GM12878 (cell line): ENCODE measurements around the gene ANKRD33B. TPM values are rescaled to one million over a fixed set of nuclear protein-coding genes. Genes with fewer than 3 reads are reported as not detected.

Source experiments
- ATAC-seq: fragments of 200-7000 bp; cut with Tn5 transposase; 3 replicates; pipeline ENCODE4 v1.9.1; 2020; ENCODE audit warnings: mild to moderate bottlenecking, moderate library complexity
- BruUV-seq: library from RNA; stranded (reverse); fragments of 400-500 nt; replicated peaks from 2 replicates; lab custom pipeline; 2021; lab: Mats Ljungman, UMichigan
- CTCF ChIA-PET: fragments of 300-600 bp; sonication (Branson Sonifier 250); formaldehyde crosslinking; extraction: SDS; loops from one replicate; lab custom pipeline; 2021; ENCODE audit warnings: inconsistent platforms; lab: Yijun Ruan, JAX
- POLR2A ChIA-PET: fragments of 350-600 bp; formaldehyde crosslinking; extraction: SDS; loops from one replicate; lab custom pipeline; 2021; ENCODE audit warnings: inconsistent platforms; lab: Charles Lee
- RAD21 ChIA-PET: fragments of 300-600 bp; sonication (Branson Sonifier 250); formaldehyde crosslinking; loops from one replicate; lab custom pipeline; 2023; ENCODE audit warnings: antibody characterized with exemption; ENCODE audit not compliant: unreplicated experiment; lab: Charles Lee
- SMC1A ChIA-PET: fragments of 300-600 bp; sonication (Branson Sonifier 250); formaldehyde crosslinking; loops from one replicate; lab custom pipeline; 2023; ENCODE audit not compliant: unreplicated experiment, uncharacterized antibody; lab: Charles Lee
- DNase-seq: peaks from one replicate; pipeline ENCODE4 v3.0.0-alpha.2; 2011; ENCODE audit warnings: low read depth, low spot score
- FAIRE-seq: peaks from 3 replicates; lab custom pipeline; 2011; peaks lifted over from hg19 to GRCh38; lab: Jason Lieb, UNC
- H2AFZ ChIP-seq: 2 replicates; pipeline ENCODE4 v1.6.0; 2011; ENCODE audit warnings: low read depth, low read length, control low read depth; ENCODE audit not compliant: control insufficient read depth
- H3K27ac ChIP-seq: 2 replicates; pipeline ENCODE4 v1.5.1; 2011; ENCODE audit warnings: control low read depth; ENCODE audit not compliant: control insufficient read depth, insufficient read depth
- H3K27me3 ChIP-seq, 2 experiments: replicated peaks in 1 of 2; 2 replicates each; pipeline versions ENCODE4 v1.6.0 to v1.6.1; 2011; ENCODE audit warnings: low read length in 1 of 2; ENCODE audit not compliant: control insufficient read depth in 2 of 2, insufficient read depth in 2 of 2
- H3K36me3 ChIP-seq, 2 experiments: 2 replicates each; pipeline ENCODE4 v1.5.1; 2011; ENCODE audit warnings: low read length in 1 of 2; ENCODE audit not compliant: control insufficient read depth in 2 of 2, insufficient read depth in 2 of 2
- H3K4me1 ChIP-seq: 2 replicates; pipeline ENCODE4 v1.6.1; 2011; ENCODE audit warnings: mild to moderate bottlenecking, low read length, moderate library complexity, mixed read lengths; ENCODE audit not compliant: control insufficient read depth, insufficient read depth
- H3K4me2 ChIP-seq: 2 replicates; pipeline ENCODE4 v1.6.0; 2011; ENCODE audit warnings: control low read depth; ENCODE audit not compliant: control insufficient read depth, insufficient read depth
- H3K4me3 ChIP-seq: fragments of 200-600 bp; sonication (generic); 2 replicates; pipeline ENCODE4 v1.5.1; 2016
- H3K79me2 ChIP-seq: 2 replicates; pipeline ENCODE4 v1.6.0; 2011; ENCODE audit warnings: low read length; ENCODE audit not compliant: control insufficient read depth, insufficient read depth
- H3K9ac ChIP-seq: 2 replicates; pipeline ENCODE4 v1.8.0; 2011; ENCODE audit warnings: low read length, control low read depth, mixed read lengths; ENCODE audit not compliant: control insufficient read depth, insufficient read depth
- H3K9me3 ChIP-seq: replicated peaks from 3 replicates; pipeline ENCODE4 v1.5.1; 2011; ENCODE audit warnings: mild to moderate bottlenecking, low read length; ENCODE audit not compliant: control insufficient read depth, insufficient read depth
- H4K20me1 ChIP-seq: 2 replicates; pipeline ENCODE4 v1.6.0; 2011; ENCODE audit not compliant: control insufficient read depth, insufficient read depth
- BCLAF1 ChIP-seq: fragments of 450-650 bp; IDR thresholded peaks from 2 replicates; pipeline ENCODE4 v1.6.1; 2017; ENCODE audit warnings: antibody characterized with exemption, mild to moderate bottlenecking, moderate library complexity
- BHLHE40 ChIP-seq, 2 experiments: fragments of 450-650 bp in 1 of 2; IDR thresholded peaks; 2 replicates each; pipeline ENCODE4 v1.6.1; 2011 to 2017; ENCODE audit warnings: low read depth in 2 of 2, borderline replicate concordance in 1 of 2, improper control_type of control experiment in 1 of 2, low read length in 1 of 2, mild to moderate bottlenecking in 1 of 2
- JUND ChIP-seq: IDR thresholded peaks from 2 replicates; pipeline ENCODE4 v1.6.1; 2012; ENCODE audit warnings: low read depth, mild to moderate bottlenecking, low read length, improper control_type of control experiment, moderate library complexity
- KLF5 ChIP-seq: fragments of 450-650 bp; IDR thresholded peaks from 2 replicates; pipeline ENCODE4 v1.6.1; 2014; ENCODE audit warnings: mild to moderate bottlenecking; ENCODE audit not compliant: partially characterized antibody
- MEF2A ChIP-seq: IDR thresholded peaks from 2 replicates; pipeline ENCODE4 v1.6.1; 2011; ENCODE audit warnings: low read depth, mild to moderate bottlenecking, low read length, moderate library complexity; ENCODE audit not compliant: insufficient read depth
- NFIC ChIP-seq: IDR thresholded peaks from 2 replicates; pipeline ENCODE4 v1.6.1; 2012; ENCODE audit warnings: low read depth, mild to moderate bottlenecking, inconsistent platforms, low read length, moderate library complexity
- NKRF ChIP-seq: fragments of 450-650 bp; conservative IDR thresholded peaks from 2 replicates; pipeline ENCODE4 v1.6.1; 2017; ENCODE audit warnings: mild to moderate bottlenecking, moderate library complexity
- NRF1 ChIP-seq: conservative IDR thresholded peaks from 2 replicates; pipeline ENCODE4 v1.6.1; 2011; ENCODE audit warnings: mild to moderate bottlenecking, low read depth, low read length, improper control_type of control experiment
- RUNX3 ChIP-seq: IDR thresholded peaks from 2 replicates; pipeline ENCODE4 v1.6.1; 2012; ENCODE audit warnings: low read length, inconsistent platforms
- SMAD1 ChIP-seq: fragments of 450-650 bp; IDR thresholded peaks from 2 replicates; pipeline ENCODE4 v1.6.1; 2018; ENCODE audit warnings: mild to moderate bottlenecking, low read depth; ENCODE audit not compliant: partially characterized antibody
- SMARCA5 ChIP-seq: fragments of 450-650 bp; IDR thresholded peaks from 2 replicates; pipeline ENCODE4 v1.6.1; 2017; ENCODE audit warnings: mild to moderate bottlenecking
- SREBF1 ChIP-seq: IDR thresholded peaks from 2 replicates; pipeline ENCODE4 v1.6.1; 2012; ENCODE audit warnings: mild to moderate bottlenecking, low read length
- STAT3 ChIP-seq: IDR thresholded peaks from 2 replicates; pipeline ENCODE4 v1.6.1; 2011; ENCODE audit warnings: low read depth, low read length, improper control_type of control experiment
- ZNF207 ChIP-seq: fragments of 450-650 bp; IDR thresholded peaks from 2 replicates; pipeline ENCODE4 v1.6.1; 2014; ENCODE audit warnings: antibody characterized with exemption, mild to moderate bottlenecking, borderline replicate concordance
- ZNF24 ChIP-seq: fragments of 450-650 bp; IDR thresholded peaks from 2 replicates; pipeline ENCODE4 v1.6.1; 2017; ENCODE audit warnings: antibody characterized with exemption, mild to moderate bottlenecking
- WGBS: methylation state at CpG from one replicate; pipeline ENCODE4 v1.1.6; 2016; ENCODE audit warnings: low lambda C conversion rate; ENCODE audit not compliant: insufficient replicate concordance, insufficient coverage; ENCODE audit errors: missing lambda C conversion rate; 5-methylcytosine and 5-hydroxymethylcytosine counted together
- in situ Hi-C: fragments of 300-500 bp; cut with MboI; formaldehyde crosslinking; loops from 9 replicates; pipeline ENCODE4 v1.14.3; 2018; ENCODE audit warnings: mixed read lengths
- intact Hi-C: fragments of 100-400 bp; cut with micrococcal nuclease; formaldehyde crosslinking; loops from one replicate; pipeline ENCODE4 v1.14.2; 2022; ENCODE audit not compliant: unreplicated experiment
- polyA plus RNA-seq, 11 experiments: library from polyadenylated mRNA; depleted of rRNA in 4 of 11; unstranded in 6 of 11; stranded (reverse) in 5 of 11; fragments of >200 nt; fragmentation: Nextera tagmentation in 4 of 11; fragmentation: Illumina TruSeq in 1 of 11; extraction: Ambion mirVana in 4 of 11; extraction: Trizol in 1 of 11; gene quantifications; 1 replicate in 1 of 11; 2 replicates in 10 of 11; pipeline versions ENCODE4 v1.2.1 to v1.2.3, GENCODE V29; 2011 to 2016; ENCODE audit warnings: inconsistent platforms in 2 of 11, missing spikeins in 2 of 11, low read depth in 1 of 11
- total RNA-seq, 4 experiments: library from RNA; depleted of rRNA in 3 of 4; stranded (reverse); fragments of >200 nt in 3 of 4; fragmentation: Illumina TruSeq in 1 of 4; extraction: Trizol in 1 of 4; gene quantifications; 2 replicates each; pipeline versions ENCODE4 v1.2.1 to v1.2.3, GENCODE V29; 2013 to 2021

ANKRD33B gene
- total and polyA plus RNA-seq, 10 of the 15 experiments (the other 5 are each of a cell fraction or from before 2014, with no cell fraction given): 4.9 to 61.6 (median 15.6) TPM

- Histone ChIP-seq H3K9me3 (no peaks in the 10 kb centered on the region), H2AFZ (peak overlapping the region; percentile 72), H3K4me1 (peaks cover 15% of the 10 kb centered on the region), H4K20me1 (no peaks in the 10 kb centered on the region), H3K4me3 (no peak overlapping the region), H3K4me2 (peak overlapping the region; percentile 76), H3K27ac (no peak overlapping the region), H3K9ac (no peak overlapping the region), H3K36me3 (no peaks in the 10 kb centered on the region), H3K27me3 (no peaks in the 10 kb centered on the region; a peak in 1 of 4 replicates), H3K79me2 (no peaks in the 10 kb centered on the region)
- intact Hi-C loops: no loop called here
- BruUV-seq: no TSS peak
- in situ Hi-C loops: no loop called here
- peak; percentile 63 for ATAC-seq
- peak; percentile 66 for FAIRE-seq
- WGBS: 2% methylated on average over 13 of the region's 13 CpGs
- SMC1A ChIA-PET: no interaction called here
- POLR2A ChIA-PET: interaction anchor here (0.7 kb wide), 1 partner anchor 340 kb away, joined by 5 read pairs; no protein-coding TSS in a partner anchor
- CTCF ChIA-PET: interaction anchor here (0.8 to 1.5 kb wide), 2 partner anchors 83 to 90 kb away, joined by 3 to 4 read pairs; no protein-coding TSS in a partner anchor
- RAD21 ChIA-PET: interaction anchor here (0.7 to 2.0 kb wide), 2 partner anchors 9 to 48 kb away, joined by 3 to 4 read pairs; no protein-coding TSS in a partner anchor
- TF ChIP-seq SMAD1 (no peak), NRF1 (no peak), RUNX3 (peak; percentile 47), BCLAF1 (no peak), BHLHE40 (IDR thresholded peaks at IDR 0.05; ENCODE audit: borderline replicate concordance in 1 of 2, low read depth in 2 of 2, low read length in 1 of 2) (peak in 1 of 2 experiments; percentile 26; a peak in 1 of 4 replicates), MEF2A (0 out of 2 replicates have a peak, but pooled peaks have one; percentile 40), STAT3 (no peak), NFIC (peak; percentile 5; the same call in 1 of the 2 replicates), JUND (no peak), ZNF24 (no peak), SREBF1 (no peak), KLF5 (no peak), ZNF207 (no peak), NKRF (no peak), SMARCA5 (no peak)
- no peak for DNase-seq
These were observed 26.8 kb upstream of the ANKRD33B start for GRCh38 chr5:10536931-10537579.
